Lower leg skin (tissue), 4 donors: ENCODE measurements around the gene CELF2. TPM values are rescaled to one million over a fixed set of nuclear protein-coding genes. Genes with fewer than 3 reads are reported as not detected.

Experiments
- DNase-seq, 2 donors: peaks; one replicate each; pipeline ENCODE4 v3.0.0-alpha.2; 2019; ENCODE audit warnings: low spot score in 2 of 2
- H3K4me3 ChIP-seq: fragments of 200-600 bp; sonication (generic); 2 replicates; pipeline ENCODE4 v1.5.1; 2017; ENCODE audit warnings: mild to moderate bottlenecking, low read depth; ENCODE audit not compliant: poor library complexity, severe bottlenecking
- POLR2A ChIP-seq, 2 donors: fragments of 450-650 bp; IDR thresholded peaks; one replicate each; pipeline ENCODE4 v1.6.1; 2016 to 2017; ENCODE audit warnings: antibody characterized with exemption in 2 of 2, mild to moderate bottlenecking in 1 of 2, moderate library complexity in 1 of 2
- WGBS, 2 donors: methylation state at CpG; one replicate each; pipeline ENCODE4 v1.1.5; 2018; 5-methylcytosine and 5-hydroxymethylcytosine counted together
- intact Hi-C: fragments of 100-400 bp; cut with DNase I; formaldehyde crosslinking; loops from one replicate; pipeline ENCODE4 v1.15.0; 2023; ENCODE audit warnings: low total_unique reads
- total RNA-seq, 4 donors: library from RNA; depleted of rRNA; stranded (reverse); fragments of >200 nt; gene quantifications; one replicate each; pipeline ENCODE4 v1.1.0, GENCODE V29; 2016
- TF ChIP-seq, protein P1 (sequence below), 3 donors: fragments of 450-650 bp; IDR thresholded peaks; one replicate each; pipeline ENCODE4 v1.5.1; 2016; ENCODE audit warnings: antibody characterized with exemption in 3 of 3, mild to moderate bottlenecking in 3 of 3, moderate library complexity in 2 of 3

The CELF2 gene
- total RNA-seq, 4 donors from 2014 or later = 16.9 to 39.9 (median 20.7) TPM

DNA sequence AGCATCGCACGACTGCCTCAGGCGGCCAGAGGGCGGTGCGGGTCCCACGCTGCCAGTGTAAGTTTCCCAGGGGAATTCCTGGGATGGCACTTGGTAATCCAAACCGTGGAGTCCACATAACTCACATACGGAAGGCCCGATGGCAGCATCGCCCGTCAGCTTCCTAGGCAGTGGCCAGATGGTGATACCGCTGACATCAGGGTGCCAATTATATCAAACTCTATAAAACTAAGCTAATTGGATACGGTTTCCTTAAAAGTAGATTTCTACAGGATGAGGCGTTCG, 189.8 kb downstream of the CELF2 start:
- no peak overlapping the region for H3K4me3 ChIP-seq
- TF ChIP-seq POLR2A (IDR thresholded peaks at IDR 0.05) = no peak
- TF ChIP-seq, protein P1, sequence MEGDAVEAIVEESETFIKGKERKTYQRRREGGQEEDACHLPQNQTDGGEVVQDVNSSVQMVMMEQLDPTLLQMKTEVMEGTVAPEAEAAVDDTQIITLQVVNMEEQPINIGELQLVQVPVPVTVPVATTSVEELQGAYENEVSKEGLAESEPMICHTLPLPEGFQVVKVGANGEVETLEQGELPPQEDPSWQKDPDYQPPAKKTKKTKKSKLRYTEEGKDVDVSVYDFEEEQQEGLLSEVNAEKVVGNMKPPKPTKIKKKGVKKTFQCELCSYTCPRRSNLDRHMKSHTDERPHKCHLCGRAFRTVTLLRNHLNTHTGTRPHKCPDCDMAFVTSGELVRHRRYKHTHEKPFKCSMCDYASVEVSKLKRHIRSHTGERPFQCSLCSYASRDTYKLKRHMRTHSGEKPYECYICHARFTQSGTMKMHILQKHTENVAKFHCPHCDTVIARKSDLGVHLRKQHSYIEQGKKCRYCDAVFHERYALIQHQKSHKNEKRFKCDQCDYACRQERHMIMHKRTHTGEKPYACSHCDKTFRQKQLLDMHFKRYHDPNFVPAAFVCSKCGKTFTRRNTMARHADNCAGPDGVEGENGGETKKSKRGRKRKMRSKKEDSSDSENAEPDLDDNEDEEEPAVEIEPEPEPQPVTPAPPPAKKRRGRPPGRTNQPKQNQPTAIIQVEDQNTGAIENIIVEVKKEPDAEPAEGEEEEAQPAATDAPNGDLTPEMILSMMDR (IDR thresholded peaks at IDR 0.05) = no peak
- DNase-seq = no peak
- intact Hi-C loops = no loop called here
- 90 to 93% methylated on average over 15 of the region's 15 CpGs for WGBS, 2 donors

GRCh38 chr10:11208243-11208642, 190.6 kb downstream of the CELF2 start:
- TF ChIP-seq POLR2A (IDR thresholded peaks at IDR 0.05) = no peak
- TF ChIP-seq, protein P1 (IDR thresholded peaks at IDR 0.05) = no peak
- intact Hi-C loops = no loop called here
- no peak for DNase-seq
- no peak overlapping the region for H3K4me3 ChIP-seq
- WGBS, 2 donors = 95 to 96% methylated on average over 8 of the region's 8 CpGs

- no peak for TF ChIP-seq POLR2A (IDR thresholded peaks at IDR 0.05)
- TF ChIP-seq, protein P1 (IDR thresholded peaks at IDR 0.05) = no peak
- H3K4me3 ChIP-seq = no peak overlapping the region
- intact Hi-C loops = no loop called here
- 87 to 89% methylated on average over 13 of the region's 13 CpGs for WGBS, 2 donors
- no peak for DNase-seq
Measured at GRCh38 chr10:11208908-11209829, 191.5 kb downstream of the CELF2 start.

GRCh38 chr10:11209830-11210181, 192.1 kb downstream of the CELF2 start:
- 52 to 55% methylated on average over 6 of the region's 6 CpGs for WGBS, 2 donors
- H3K4me3 ChIP-seq = no peak overlapping the region
- DNase-seq = no peak
- intact Hi-C loops = no loop called here
- TF ChIP-seq, protein P1 (IDR thresholded peaks at IDR 0.05) = no peak

DNA sequence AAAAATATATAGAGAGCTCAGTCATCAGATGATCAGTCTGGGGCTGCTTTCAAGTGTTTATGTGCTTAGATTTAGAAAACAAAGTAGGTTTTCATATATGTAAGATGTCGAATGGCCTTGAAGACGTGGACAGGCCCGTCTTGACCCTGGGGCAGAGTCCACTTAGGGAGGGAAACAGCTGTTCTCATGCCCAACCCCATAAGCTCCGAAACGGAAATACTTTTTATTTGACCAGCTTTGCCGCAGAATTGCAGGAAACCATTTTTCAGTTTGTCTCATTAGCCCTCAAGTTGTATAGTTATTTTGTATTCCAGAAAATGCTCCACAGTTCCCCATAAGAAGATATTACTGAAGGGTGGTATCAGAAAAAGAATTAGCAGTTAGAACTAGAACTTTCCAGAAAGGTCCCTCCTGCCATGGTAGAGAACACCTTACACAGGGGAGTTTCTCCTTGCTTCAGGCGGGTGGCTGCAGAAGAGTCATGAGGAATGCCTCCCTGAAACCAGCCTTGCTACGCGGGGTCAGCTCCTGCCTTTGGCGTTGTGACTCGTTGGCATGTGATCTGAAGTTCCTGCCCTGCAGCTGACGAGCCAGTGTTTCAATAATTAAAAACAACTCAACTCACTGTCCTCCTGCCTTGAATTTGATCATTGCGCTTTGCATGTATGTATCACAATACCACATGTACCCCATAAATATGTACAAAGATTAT, 192.7 kb downstream of the CELF2 start:
- 58% methylated on average over 13 of the region's 13 CpGs for WGBS, 2 donors
- intact Hi-C loops = no loop called here
- no peak overlapping the region for H3K4me3 ChIP-seq
- TF ChIP-seq, protein P1 (IDR thresholded peaks at IDR 0.05) = no peak
- TF ChIP-seq POLR2A (IDR thresholded peaks at IDR 0.05) = no peak
- DNase-seq = peak in 1 of 2 donors; percentile 43
